ENCODE data around the gene PSMC1. TPM values are rescaled to one million over a fixed set of nuclear protein-coding genes. Genes with fewer than 3 reads are reported as not detected.

The PSMC1 gene
- 98.0 TPM for total RNA-seq

GRCh38 chr14:90256354-90257131, at the start of gene PSMC1:
Gene PSMC1, plus strand, starts transcription at chr14:90256553. Its CDS starts 45 bp downstream, at chr14:90256598.

Other genes starting within 250 kb of the PSMC1 start
- gene KCNK13, start 194.6 kb upstream of the PSMC1 start, total RNA-seq: 3.0 TPM
- gene NRDE2, start 75.4 kb downstream of the PSMC1 start, total RNA-seq: 14.8 TPM
- gene CALM1, start 140.5 kb downstream of the PSMC1 start, total RNA-seq: 1,218 TPM